Sigmoid colon (tissue), 7 donors: Measurements from ENCODE around the gene LIME1. TPM values are rescaled to one million over a fixed set of nuclear protein-coding genes. Genes with fewer than 3 reads are reported as not detected.

Experiments used
- DNase-seq: peaks from one replicate; pipeline ENCODE4 v3.0.0-alpha.2; 2019
- H3K27ac ChIP-seq, 4 donors: fragments of 200-600 bp; sonication (generic); one replicate each; pipeline ENCODE4 v1.5.1; 2016 to 2019; ENCODE audit warnings: mild to moderate bottlenecking in 1 of 4
- H3K27me3 ChIP-seq, 3 donors: fragments of 200-600 bp; sonication (generic); one replicate each; pipeline ENCODE4 v1.5.1; 2019; ENCODE audit warnings: mild to moderate bottlenecking in 1 of 3
- H3K36me3 ChIP-seq, 4 donors: fragments of 200-600 bp; sonication (generic); one replicate each; pipeline ENCODE4 v1.5.1; 2016 to 2019
- H3K4me1 ChIP-seq, 4 donors: fragments of 200-600 bp; sonication (generic); one replicate each; pipeline ENCODE4 v1.5.1; 2017 to 2019
- H3K4me3 ChIP-seq, 4 donors: fragments of 200-600 bp; sonication (generic); one replicate each; pipeline ENCODE4 v1.5.1; 2017 to 2019; ENCODE audit warnings: mild to moderate bottlenecking in 2 of 4, moderate library complexity in 1 of 4
- H3K9me3 ChIP-seq, 4 donors: fragments of 200-600 bp in 3 of 4; sonication (generic) in 3 of 4; one replicate each; pipeline versions ENCODE4 v1.5.1 to v1.6.1; 2013 to 2019
- EP300 ChIP-seq, 4 donors: sonication (generic); formaldehyde crosslinking; IDR thresholded peaks; one replicate each; pipeline ENCODE4 v1.6.1; 2017; ENCODE audit warnings: antibody characterized with exemption in 4 of 4
- POLR2A ChIP-seq, 2 donors: fragments of 450-650 bp; IDR thresholded peaks; one replicate each; pipeline ENCODE4 v1.6.1; 2016; ENCODE audit warnings: antibody characterized with exemption in 2 of 2, mild to moderate bottlenecking in 2 of 2, moderate library complexity in 2 of 2
- POLR2AphosphoS5 ChIP-seq, 4 donors: sonication (generic); formaldehyde crosslinking; IDR thresholded peaks; one replicate each; pipeline ENCODE4 v1.6.1; 2017; ENCODE audit warnings: antibody characterized with exemption in 4 of 4
- WGBS, 2 donors: extraction: QIAGEN DNeasy Blood & Tissue Kit; methylation state at CpG; one replicate each; pipeline ENCODE4 v1.1.7; 2013; 5-methylcytosine and 5-hydroxymethylcytosine counted together
- intact Hi-C: fragments of 100-400 bp; cut with DNase I; formaldehyde crosslinking; loops from one replicate; pipeline ENCODE4 v1.15.1; 2023
- polyA plus RNA-seq, 3 donors: library from polyadenylated mRNA; stranded (reverse); fragments of 200-250 nt; gene quantifications; one replicate each; pipeline ENCODE4 v1.2.3, GENCODE V29; 2013
- total RNA-seq, 4 donors: library from RNA; depleted of rRNA; stranded (reverse); fragments of >200 nt; gene quantifications; one replicate each; pipeline ENCODE4 v1.1.0, GENCODE V29; 2016
- TF ChIP-seq, protein P1 (sequence below), 4 experiments: fragments of 450-650 bp in 3 of 4; fragments of 200-600 bp in 1 of 4; IDR thresholded peaks; one replicate each; pipeline ENCODE4 v1.5.1; 2016 to 2019; ENCODE audit warnings: antibody characterized with exemption in 4 of 4, mild to moderate bottlenecking in 3 of 4, moderate library complexity in 2 of 4
- donor health status: healthy with polysubstance abuse.
- donor health status: Bipolar disorder and iron deficiency.
- donor health status: healthy.

LIME1 gene
- total and polyA plus RNA-seq, 7 donors = 4.6 to 35.3 (median 6.4) TPM; not detected in 1

DNA sequence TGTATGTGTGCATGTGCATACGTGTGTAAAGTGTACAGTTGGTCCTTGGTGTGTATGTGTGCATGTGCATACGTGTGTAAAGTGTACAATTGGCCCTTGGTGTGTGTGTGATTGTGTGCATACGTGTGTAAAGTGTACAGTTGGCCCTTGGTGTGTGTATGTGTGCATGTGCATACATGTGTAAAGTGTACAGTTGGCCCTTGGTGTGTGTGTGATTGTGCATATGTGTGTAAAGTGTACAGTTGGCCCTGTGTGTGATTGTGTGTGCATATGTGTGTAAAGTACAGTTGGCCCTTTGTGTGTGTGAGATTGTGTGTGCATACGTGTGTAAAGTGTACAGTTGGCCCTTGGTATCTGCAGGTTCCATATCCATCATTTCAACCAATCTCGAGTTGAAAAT is 5.1 kb upstream of the LIME1 start:
- intact Hi-C loops = no loop called here
- no peaks in the 10 kb centered on the region for H3K4me1 ChIP-seq
- DNase-seq = no peak
- no peak overlapping the region for H3K4me3 ChIP-seq
- H3K27me3 ChIP-seq = no peaks in the 10 kb centered on the region
- 82 to 83% methylated on average over 5 of the region's 5 CpGs for WGBS, 2 donors
- no peaks in the 10 kb centered on the region for H3K9me3 ChIP-seq
- TF ChIP-seq EP300 (IDR thresholded peaks at IDR 0.05) (no peak), POLR2AphosphoS5 (IDR thresholded peaks at IDR 0.05) (no peak)
- H3K27ac ChIP-seq = no peak overlapping the region
- peaks cover 7 to 34% (median 20%) of the 10 kb centered on the region in 4 donors for H3K36me3 ChIP-seq

GRCh38 chr20:63732118-63733095 is 4.1 kb upstream of the LIME1 start:
- TF ChIP-seq POLR2AphosphoS5 (IDR thresholded peaks at IDR 0.05) (no peak), EP300 (IDR thresholded peaks at IDR 0.05) (no peak), POLR2A (IDR thresholded peaks at IDR 0.05) (no peak)
- TF ChIP-seq, protein P1, sequence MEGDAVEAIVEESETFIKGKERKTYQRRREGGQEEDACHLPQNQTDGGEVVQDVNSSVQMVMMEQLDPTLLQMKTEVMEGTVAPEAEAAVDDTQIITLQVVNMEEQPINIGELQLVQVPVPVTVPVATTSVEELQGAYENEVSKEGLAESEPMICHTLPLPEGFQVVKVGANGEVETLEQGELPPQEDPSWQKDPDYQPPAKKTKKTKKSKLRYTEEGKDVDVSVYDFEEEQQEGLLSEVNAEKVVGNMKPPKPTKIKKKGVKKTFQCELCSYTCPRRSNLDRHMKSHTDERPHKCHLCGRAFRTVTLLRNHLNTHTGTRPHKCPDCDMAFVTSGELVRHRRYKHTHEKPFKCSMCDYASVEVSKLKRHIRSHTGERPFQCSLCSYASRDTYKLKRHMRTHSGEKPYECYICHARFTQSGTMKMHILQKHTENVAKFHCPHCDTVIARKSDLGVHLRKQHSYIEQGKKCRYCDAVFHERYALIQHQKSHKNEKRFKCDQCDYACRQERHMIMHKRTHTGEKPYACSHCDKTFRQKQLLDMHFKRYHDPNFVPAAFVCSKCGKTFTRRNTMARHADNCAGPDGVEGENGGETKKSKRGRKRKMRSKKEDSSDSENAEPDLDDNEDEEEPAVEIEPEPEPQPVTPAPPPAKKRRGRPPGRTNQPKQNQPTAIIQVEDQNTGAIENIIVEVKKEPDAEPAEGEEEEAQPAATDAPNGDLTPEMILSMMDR (IDR thresholded peaks at IDR 0.05) = no peak
- peaks cover 0 to 1% (median 0%) of the 10 kb centered on the region in 3 donors for H3K27me3 ChIP-seq
- no peaks in the 10 kb centered on the region for H3K9me3 ChIP-seq
- 87 to 92% methylated on average over 38 of the region's 38 CpGs for WGBS, 2 donors
- H3K36me3 ChIP-seq = peaks cover 7 to 35% (median 20%) of the 10 kb centered on the region in 4 donors
- peaks cover 0 to 4% (median 1%) of the 10 kb centered on the region in 4 donors for H3K4me1 ChIP-seq
- intact Hi-C loops = no loop called here
- no peak overlapping the region for H3K27ac ChIP-seq
- peak; percentile 37 for DNase-seq
- no peak overlapping the region for H3K4me3 ChIP-seq

DNA sequence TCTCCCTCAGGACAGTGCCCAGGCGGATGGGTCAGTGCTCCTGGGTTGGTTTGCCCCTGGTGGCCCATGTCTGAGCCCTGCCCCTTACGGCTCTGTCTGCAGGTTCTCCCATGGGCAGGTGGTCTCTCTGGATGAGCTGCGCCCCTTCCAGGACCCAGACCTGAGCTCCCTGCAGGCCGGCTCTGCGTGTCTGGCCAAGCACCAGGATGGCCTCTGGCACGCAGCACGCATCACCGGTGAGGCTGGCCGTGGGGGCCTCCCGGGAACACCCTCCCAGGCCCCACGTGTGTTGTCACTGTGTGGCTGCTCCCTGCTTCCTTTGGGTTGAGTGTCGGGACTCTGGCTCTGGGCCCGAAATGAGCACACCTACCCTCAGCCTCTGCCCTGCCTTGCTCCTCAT is 3.3 kb upstream of the LIME1 start:
- H3K4me3 ChIP-seq = no peak overlapping the region
- peak; percentile 53 for DNase-seq
- TF ChIP-seq POLR2AphosphoS5 (IDR thresholded peaks at IDR 0.05) (no peak), EP300 (IDR thresholded peaks at IDR 0.05) (no peak), POLR2A (IDR thresholded peaks at IDR 0.05) (no peak)
- TF ChIP-seq, protein P1 (IDR thresholded peaks at IDR 0.05) = no peak
- H3K36me3 ChIP-seq = peaks cover 7 to 35% (median 20%) of the 10 kb centered on the region in 4 donors
- H3K9me3 ChIP-seq = no peaks in the 10 kb centered on the region
- H3K4me1 ChIP-seq = peaks cover 0 to 12% (median 8%) of the 10 kb centered on the region in 4 donors
- 94 to 96% methylated on average over 13 of the region's 13 CpGs for WGBS, 2 donors
- H3K27me3 ChIP-seq = peaks cover 0 to 8% (median 0%) of the 10 kb centered on the region in 3 donors
- H3K27ac ChIP-seq = no peak overlapping the region
- intact Hi-C loops = no loop called here

DNA sequence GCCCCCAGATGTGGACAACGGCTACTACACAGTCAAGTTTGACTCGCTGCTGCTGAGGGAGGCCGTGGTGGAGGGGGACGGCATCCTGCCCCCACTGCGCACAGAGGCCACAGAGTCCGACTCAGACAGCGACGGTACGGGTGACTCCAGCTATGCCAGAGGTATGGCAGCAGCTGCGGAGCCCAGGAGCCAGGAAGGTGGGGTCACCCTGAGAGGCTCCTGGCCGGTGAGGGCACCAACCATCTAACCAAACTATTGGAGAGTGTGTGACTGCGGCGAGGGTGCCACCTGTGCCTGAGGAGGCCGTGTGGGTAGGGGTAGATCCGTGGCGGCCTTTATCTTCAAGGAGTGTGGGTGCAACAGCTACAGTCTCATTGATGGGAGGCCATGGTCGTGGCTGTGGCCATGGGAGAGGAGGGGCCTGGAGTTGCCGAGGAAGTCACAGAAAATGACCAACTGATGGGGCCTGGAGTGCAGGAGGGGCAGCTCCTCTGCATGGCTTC is 2.8 kb upstream of the LIME1 start:
- Histone ChIP-seq H3K9me3 (no peaks in the 10 kb centered on the region), H3K4me1 (peaks cover 0 to 17% (median 14%) of the 10 kb centered on the region in 4 donors), H3K36me3 (peaks cover 7 to 35% (median 20%) of the 10 kb centered on the region in 4 donors), H3K27ac (no peak overlapping the region), H3K4me3 (no peak overlapping the region), H3K27me3 (peaks cover 0 to 10% (median 0%) of the 10 kb centered on the region in 3 donors)
- intact Hi-C loops = no loop called here
- 91 to 95% methylated on average over 18 of the region's 18 CpGs for WGBS, 2 donors
- peak; percentile 53 for DNase-seq
- TF ChIP-seq, protein P1 (IDR thresholded peaks at IDR 0.05) = no peak
- TF ChIP-seq POLR2A (IDR thresholded peaks at IDR 0.05) = no peak
- no peak for TF ChIP-seq EP300 (IDR thresholded peaks at IDR 0.05)
- no peak for TF ChIP-seq POLR2AphosphoS5 (IDR thresholded peaks at IDR 0.05)
